CD4-positive, alpha-beta T cell treated with Interleukin-1 beta for 1 hour (primary cell): ENCODE results near the gene TAL1.
A peak's percentile ranks its signal among the peaks of the same experiment; 100 is the strongest.
"Not testable (repeated sequence)": the region's sequence is repeated elsewhere in the genome, so short reads cannot be mapped to it uniquely, and the experiment has no call there.

Source experiments
- DNase-seq, 2 donors: peaks; one replicate each; pipeline ENCODE4 v3.0.0-alpha.2; 2020 to 2022

TAL1 gene

GRCh38 chr1:47232187-47232874 is at the start of gene TAL1:
TAL1 (minus strand) TSS chr1:47232225; CDS start chr1:47225888, 6,337 bp downstream.
- DNase-seq = no peak

- DNase-seq = no peak
Observed at GRCh38 chr1:47280142-47280541, 48.1 kb upstream of the TAL1 start.

- DNase-seq = no peak
Observed at GRCh38 chr1:47276850-47277249, 44.8 kb upstream of the TAL1 start.

GRCh38 chr1:47275811-47276210 is 43.8 kb upstream of the TAL1 start:
- DNase-seq = not testable (repeated sequence)

GRCh38 chr1:47265529-47265928 is 33.5 kb upstream of the TAL1 start:
- not testable (repeated sequence) for DNase-seq

GRCh38 chr1:47262787-47263413 is 30.9 kb upstream of the TAL1 start:
- DNase-seq = peak in 1 of 2 donors; percentile 49

- DNase-seq = no peak
Observed at GRCh38 chr1:47257224-47257623, 25.2 kb upstream of the TAL1 start.

- DNase-seq = no peak
Observed at GRCh38 chr1:47252795-47253194, 20.8 kb upstream of the TAL1 start.

- DNase-seq = no peak
Observed at GRCh38 chr1:47252369-47252768, 20.3 kb upstream of the TAL1 start.

GRCh38 chr1:47249755-47250154 is 17.7 kb upstream of the TAL1 start:
- no peak for DNase-seq

- no peak for DNase-seq
Observed at GRCh38 chr1:47244339-47244862, 12.4 kb upstream of the TAL1 start.

GRCh38 chr1:47243910-47244309 is 11.9 kb upstream of the TAL1 start:
- DNase-seq = no peak

- DNase-seq = no peak
Observed at GRCh38 chr1:47241114-47242113, 9.4 kb upstream of the TAL1 start.

GRCh38 chr1:47238935-47239592 is 7.0 kb upstream of the TAL1 start:
- no peak for DNase-seq

GRCh38 chr1:47235806-47236205 is 3.8 kb upstream of the TAL1 start:
- DNase-seq = no peak

- no peak for DNase-seq
Observed at GRCh38 chr1:47235241-47235681, 3.2 kb upstream of the TAL1 start.

GRCh38 chr1:47233186-47233585 is 1.2 kb upstream of the TAL1 start:
- no peak for DNase-seq

- peak in 1 of 2 donors; percentile 40 for DNase-seq
Observed at GRCh38 chr1:47231301-47232186, 481 bp downstream of the TAL1 start.

GRCh38 chr1:47230692-47231300 is 1.2 kb downstream of the TAL1 start:
- DNase-seq = no peak

- no peak for DNase-seq
Observed at GRCh38 chr1:47229886-47230691, 1.9 kb downstream of the TAL1 start.
